Astrocyte of the spinal cord (primary cell): ENCODE results near the gene CLCF1.

ENCODE experiments used
- DNase-seq: peaks from one replicate; pipeline ENCODE4 v3.0.0; 2011; ENCODE audit warnings: low read depth, low spot score
- H3K4me3 ChIP-seq: 2 replicates; pipeline ENCODE4 v1.5.1; 2011; ENCODE audit warnings: low read depth, mild to moderate bottlenecking, low read length, moderate library complexity
- in situ Hi-C: cut with HindIII; loops from 2 replicates; pipeline ENCODE4 v1.10.0; 2017; ENCODE audit warnings: low sequenced_read_pairs
- TF ChIP-seq, protein P1 (sequence below): IDR thresholded peaks from 2 replicates; pipeline ENCODE4 v1.5.1; 2012; ENCODE audit warnings: low read depth, mild to moderate bottlenecking, low read length, inconsistent platforms

Gene CLCF1

DNA sequence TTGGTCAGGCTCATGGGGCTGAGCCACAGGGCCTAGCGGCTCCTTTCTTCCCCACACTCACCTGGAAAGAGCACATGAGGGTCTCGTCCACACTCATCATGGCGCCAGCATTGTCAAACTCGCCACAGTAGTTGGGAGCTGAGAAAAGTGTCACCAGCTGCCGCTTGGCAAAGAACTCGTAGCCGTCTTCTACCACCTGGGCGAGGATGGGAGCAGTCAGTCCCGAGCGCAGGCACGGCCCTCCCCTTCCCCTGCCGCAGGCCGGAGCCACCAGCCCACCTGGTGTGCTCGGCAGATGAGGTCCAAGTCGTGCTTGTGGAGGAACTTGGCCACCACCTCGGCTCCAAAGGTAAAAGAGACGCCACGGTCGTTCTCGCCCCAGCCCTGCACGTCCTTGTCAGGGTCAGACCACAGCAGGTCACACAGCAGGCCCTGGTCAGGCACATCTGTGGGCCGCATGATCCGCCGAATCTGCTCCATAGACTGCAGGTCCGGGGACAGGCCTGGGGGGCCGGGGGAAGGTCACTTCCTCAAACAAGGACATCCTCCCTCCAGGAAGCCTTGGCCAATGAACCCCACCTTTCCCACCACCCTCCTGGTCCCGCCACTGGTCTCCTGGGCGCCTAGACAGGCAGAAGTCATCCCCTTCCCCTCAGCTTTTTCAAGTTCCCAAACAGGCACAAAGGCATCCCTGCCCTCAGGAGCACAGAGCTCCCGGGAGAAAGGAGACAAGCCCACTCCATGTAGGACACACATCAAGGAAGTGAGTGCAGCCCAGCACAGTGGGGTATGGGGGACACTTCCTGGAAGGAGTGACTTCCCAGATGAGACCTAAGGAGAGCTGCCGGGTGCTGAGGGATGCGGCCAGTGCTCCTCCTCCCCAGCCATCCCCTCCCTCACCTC is 25.5 kb upstream of the CLCF1 start:
- DNase-seq, result no peak
- no peak overlapping the region for H3K4me3 ChIP-seq
- TF ChIP-seq, protein P1, sequence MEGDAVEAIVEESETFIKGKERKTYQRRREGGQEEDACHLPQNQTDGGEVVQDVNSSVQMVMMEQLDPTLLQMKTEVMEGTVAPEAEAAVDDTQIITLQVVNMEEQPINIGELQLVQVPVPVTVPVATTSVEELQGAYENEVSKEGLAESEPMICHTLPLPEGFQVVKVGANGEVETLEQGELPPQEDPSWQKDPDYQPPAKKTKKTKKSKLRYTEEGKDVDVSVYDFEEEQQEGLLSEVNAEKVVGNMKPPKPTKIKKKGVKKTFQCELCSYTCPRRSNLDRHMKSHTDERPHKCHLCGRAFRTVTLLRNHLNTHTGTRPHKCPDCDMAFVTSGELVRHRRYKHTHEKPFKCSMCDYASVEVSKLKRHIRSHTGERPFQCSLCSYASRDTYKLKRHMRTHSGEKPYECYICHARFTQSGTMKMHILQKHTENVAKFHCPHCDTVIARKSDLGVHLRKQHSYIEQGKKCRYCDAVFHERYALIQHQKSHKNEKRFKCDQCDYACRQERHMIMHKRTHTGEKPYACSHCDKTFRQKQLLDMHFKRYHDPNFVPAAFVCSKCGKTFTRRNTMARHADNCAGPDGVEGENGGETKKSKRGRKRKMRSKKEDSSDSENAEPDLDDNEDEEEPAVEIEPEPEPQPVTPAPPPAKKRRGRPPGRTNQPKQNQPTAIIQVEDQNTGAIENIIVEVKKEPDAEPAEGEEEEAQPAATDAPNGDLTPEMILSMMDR, result no peak
- in situ Hi-C loops, result no loop called here

DNA sequence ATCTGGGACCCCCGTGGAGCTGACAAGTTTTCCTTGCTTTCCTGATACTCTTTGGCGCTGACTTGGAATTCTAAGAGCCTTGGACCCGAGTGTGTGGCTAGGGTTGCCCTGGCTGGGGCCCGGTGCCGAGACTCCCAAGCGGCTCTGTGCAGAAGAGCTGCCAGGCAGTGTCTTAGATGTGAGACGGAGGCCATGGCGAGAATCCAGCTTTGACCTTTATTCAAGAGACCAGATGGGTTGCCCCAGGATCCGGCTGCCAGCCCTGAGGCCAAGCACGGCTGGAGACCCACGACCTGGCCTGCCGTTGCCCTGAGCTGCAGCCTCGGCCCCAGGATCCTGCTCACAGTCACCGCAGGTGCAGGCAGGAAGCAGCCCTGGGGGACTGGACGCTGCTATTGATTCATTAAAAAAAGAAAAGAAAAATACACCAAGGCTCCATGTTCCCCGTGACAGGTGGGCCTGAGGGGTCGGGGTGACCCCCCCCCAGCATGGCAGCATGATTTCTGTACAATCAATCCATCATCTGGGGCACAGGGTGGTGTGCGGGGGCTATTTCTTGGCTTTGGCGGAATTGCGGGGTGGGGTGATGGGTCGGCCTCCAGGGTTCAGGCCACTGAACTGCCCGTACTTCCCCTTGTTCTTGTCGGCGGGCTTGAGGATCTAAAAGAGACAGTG is 24.7 kb upstream of the CLCF1 start:
- H3K4me3 ChIP-seq, result no peak overlapping the region
- TF ChIP-seq, protein P1, result no peak
- DNase-seq, result no peak
- in situ Hi-C loops, result no loop called here

DNA sequence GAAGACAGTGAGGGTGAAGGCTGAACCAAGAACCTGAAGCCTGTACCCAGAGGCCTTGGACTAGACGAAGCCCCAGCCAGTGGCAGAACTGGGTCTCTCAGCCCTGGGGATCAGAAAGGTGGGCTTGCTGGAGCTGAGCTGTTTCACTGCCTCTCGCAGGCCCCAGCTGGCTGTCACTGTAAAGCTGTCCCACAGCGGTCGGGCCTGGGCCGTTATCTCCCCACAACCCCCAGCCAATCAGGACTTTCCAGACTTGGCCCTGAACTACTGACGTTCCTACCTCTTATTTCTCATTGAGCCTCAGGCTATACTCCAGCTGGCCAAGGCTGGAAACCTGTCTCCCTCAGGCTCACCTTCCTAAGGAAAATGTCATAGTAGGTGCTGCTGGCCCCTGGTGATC is 24.1 kb upstream of the CLCF1 start:
- TF ChIP-seq, protein P1, result no peak
- no peak for DNase-seq
- in situ Hi-C loops, result no loop called here

DNA sequence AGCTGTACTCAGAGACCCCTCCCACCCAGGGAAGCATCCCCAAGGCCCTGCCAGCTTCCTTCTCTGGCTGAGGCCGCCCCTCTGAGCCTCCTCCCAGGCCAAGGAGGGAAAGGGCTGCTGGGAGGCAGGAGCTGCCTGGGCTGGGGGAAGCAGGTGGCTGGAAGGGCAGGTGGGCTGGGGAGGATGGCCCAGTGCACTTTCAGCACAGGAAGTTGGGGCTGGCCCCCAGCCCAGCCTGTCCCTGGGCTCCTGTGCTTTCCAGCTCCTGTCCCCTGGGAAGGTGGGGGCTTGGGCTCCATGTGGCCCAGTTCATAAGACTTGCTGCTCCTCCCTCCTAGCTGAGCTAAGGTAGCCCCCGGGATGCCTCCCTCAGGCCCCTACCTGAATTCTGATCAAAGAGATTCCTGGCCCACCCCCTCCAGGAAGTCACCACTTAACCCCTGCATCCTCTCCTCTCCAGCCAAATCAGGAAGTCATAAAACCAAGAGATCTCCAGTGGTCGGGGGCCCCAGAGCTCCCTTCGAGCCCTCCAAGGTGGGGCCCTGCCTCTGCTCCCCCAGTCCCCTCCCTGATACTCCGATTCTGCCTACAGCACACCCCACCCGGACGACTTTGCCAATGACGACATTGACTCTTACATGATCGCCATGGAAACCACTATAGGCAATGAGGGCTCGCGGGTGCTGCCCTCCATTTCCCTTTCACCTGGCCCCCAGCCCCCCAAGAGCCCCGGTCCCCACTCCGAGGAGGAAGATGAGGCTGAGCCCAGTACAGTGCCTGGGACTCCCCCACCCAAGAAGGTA is 23.4 kb upstream of the CLCF1 start:
- TF ChIP-seq, protein P1, result no peak
- DNase-seq, result no peak
- in situ Hi-C loops, result no loop called here
- no peak overlapping the region for H3K4me3 ChIP-seq

More for the DNA sequence above, 24.1 kb upstream of the CLCF1 start:
- H3K4me3 ChIP-seq, result no peak overlapping the region

DNA sequence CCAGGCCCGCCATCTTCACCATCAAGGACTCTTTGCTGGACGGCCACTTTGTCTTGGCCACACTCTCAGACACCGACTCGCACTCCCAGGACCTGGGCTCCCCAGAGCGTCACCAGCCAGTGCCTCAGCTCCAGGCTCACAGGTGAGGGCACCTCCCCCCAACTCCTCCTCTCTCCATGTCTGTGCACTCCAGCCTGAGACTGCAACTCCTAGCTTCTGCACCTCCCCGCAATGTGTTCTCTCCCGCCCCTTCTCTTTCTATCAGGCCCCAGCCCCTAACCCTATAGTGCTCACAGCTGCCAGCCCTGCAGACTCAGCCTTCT is 22.8 kb upstream of the CLCF1 start:
- H3K4me3 ChIP-seq, result no peak overlapping the region
- TF ChIP-seq, protein P1, result no peak
- DNase-seq, result no peak
- in situ Hi-C loops, result no loop called here

DNA sequence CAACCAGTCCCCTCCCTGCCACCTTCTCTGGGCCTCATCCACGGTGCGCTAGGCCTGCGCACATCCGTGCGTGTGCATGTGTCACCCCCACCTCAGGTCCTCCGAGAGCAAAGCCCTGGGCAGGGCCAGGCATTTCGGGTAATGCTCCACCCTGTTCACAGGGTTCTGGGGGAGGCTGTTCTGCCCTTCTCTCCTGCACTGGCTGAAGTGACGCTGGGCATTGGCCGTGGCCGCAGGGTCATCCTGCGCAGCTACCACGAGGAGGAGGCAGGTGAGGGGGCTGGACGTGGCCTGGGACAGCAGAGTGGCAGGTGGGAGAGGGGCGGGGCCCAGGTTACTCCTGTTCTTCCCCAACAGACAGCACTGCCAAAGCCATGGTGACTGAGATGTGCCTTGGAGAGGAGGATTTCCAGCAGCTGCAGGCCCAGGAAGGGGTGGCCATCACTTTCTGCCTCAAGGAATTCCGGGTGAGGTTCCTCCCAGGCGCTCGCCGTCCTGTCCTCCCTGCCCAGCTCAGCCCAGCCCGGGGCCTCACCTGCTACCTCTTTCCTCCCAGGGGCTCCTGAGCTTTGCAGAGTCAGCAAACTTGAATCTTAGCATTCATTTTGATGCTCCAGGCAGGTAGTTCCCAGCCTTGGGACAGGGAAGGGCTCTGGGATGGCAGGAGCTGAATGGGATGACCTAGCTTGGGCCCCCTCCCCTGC is 22.3 kb upstream of the CLCF1 start:
- no peak overlapping the region for H3K4me3 ChIP-seq
- TF ChIP-seq, protein P1, result no peak
- in situ Hi-C loops, result no loop called here
- DNase-seq, result no peak
